C4-2B (cell line): ENCODE results near the gene WNT9B.

Source experiments
- CTCF ChIP-seq: fragments of 450-650 bp; conservative IDR thresholded peaks from 2 replicates; pipeline ENCODE4 v1.5.1; 2017; ENCODE audit warnings: mild to moderate bottlenecking
- ZFX ChIP-seq: fragments of 450-650 bp; IDR thresholded peaks from 2 replicates; pipeline ENCODE4 v1.6.1; 2017

- no peak for TF ChIP-seq CTCF
- no peak for TF ChIP-seq ZFX
These were observed 47.5 kb downstream of the WNT9B start for GRCh38 chr17:46898860-46899259.
